ENCODE data around the gene NIFK. TPM values are rescaled to one million over a fixed set of nuclear protein-coding genes. Genes with fewer than 3 reads are reported as not detected.
A peak's percentile ranks its signal among the peaks of the same experiment; 100 is the strongest.
"Not testable (repeated sequence)": the region's sequence is repeated elsewhere in the genome, so short reads cannot be mapped to it uniquely, and the experiment has no call there.

NIFK gene
- total RNA-seq, 4 donors from 2014 or later: 40.0 to 77.6 (median 57.9) TPM

DNA sequence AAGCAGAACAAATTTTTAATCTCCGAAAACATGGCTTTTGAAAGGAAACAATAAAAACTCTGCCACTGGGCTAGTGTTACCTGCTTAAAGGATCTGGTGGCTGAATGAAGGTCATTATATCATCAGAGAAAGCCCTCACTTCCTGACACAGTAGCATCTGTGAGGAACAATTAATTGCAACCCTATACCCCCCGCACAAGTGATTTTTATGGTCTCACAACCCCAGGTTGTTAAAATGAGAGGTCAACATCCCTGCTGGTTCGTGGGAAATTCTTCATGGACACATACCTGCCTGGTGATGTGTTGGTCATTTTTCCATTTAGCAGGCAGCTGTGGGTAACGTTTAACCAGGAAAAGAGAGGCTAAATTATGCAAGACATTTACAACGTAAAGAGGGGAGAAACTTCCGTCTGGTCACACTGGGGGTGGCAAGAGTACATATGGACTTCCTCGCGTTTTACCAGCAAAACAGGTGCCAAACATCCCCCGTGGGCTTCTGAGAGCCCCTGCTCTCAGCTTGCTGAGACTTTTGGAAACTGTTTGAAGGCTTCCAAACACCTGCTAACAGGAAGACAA is 29.2 kb downstream of the NIFK start:
- no peaks in the 10 kb centered on the region for H3K9me3 ChIP-seq
- H3K27me3 ChIP-seq: no peaks in the 10 kb centered on the region
- H3K4me3 ChIP-seq: no peak overlapping the region
- no peaks in the 10 kb centered on the region for H3K4me1 ChIP-seq
- no peak for DNase-seq (ENCODE audit: low spot score in 2 of 2)
- H3K36me3 ChIP-seq: no peaks in the 10 kb centered on the region
- H3K27ac ChIP-seq: no peak overlapping the region
- 40% methylated on average over 9 of the region's 9 CpGs for WGBS
- no peak for TF ChIP-seq POLR2AphosphoS5 (IDR thresholded peaks at IDR 0.05)
- TF ChIP-seq EP300 (IDR thresholded peaks at IDR 0.05): no peak
- TF ChIP-seq, protein P1, sequence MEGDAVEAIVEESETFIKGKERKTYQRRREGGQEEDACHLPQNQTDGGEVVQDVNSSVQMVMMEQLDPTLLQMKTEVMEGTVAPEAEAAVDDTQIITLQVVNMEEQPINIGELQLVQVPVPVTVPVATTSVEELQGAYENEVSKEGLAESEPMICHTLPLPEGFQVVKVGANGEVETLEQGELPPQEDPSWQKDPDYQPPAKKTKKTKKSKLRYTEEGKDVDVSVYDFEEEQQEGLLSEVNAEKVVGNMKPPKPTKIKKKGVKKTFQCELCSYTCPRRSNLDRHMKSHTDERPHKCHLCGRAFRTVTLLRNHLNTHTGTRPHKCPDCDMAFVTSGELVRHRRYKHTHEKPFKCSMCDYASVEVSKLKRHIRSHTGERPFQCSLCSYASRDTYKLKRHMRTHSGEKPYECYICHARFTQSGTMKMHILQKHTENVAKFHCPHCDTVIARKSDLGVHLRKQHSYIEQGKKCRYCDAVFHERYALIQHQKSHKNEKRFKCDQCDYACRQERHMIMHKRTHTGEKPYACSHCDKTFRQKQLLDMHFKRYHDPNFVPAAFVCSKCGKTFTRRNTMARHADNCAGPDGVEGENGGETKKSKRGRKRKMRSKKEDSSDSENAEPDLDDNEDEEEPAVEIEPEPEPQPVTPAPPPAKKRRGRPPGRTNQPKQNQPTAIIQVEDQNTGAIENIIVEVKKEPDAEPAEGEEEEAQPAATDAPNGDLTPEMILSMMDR (IDR thresholded peaks at IDR 0.05): no peak
- TF ChIP-seq POLR2A (IDR thresholded peaks at IDR 0.05): no peak

DNA sequence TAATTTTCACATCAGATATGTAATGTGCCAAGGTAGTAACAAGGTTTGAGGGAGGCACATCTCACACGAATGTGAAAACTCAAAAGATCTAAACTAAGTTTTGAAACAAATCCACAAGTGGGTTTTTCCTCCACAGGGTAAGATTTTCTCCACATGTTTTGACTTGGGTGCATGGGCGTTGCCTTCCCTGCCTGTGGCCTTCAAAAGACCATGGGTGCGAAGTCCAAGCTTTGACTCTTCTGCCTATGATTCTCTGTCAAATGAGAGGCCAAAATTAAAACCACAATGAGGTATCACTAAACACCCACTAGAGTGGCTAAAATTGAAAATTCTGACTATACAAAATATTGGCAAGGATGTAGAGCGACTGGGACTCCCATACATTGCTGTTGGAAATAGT is 30.7 kb downstream of the NIFK start:
- Histone ChIP-seq H3K27me3 (no peaks in the 10 kb centered on the region), H3K27ac (no peak overlapping the region), H3K9me3 (no peaks in the 10 kb centered on the region), H3K4me3 (no peak overlapping the region), H3K36me3 (no peaks in the 10 kb centered on the region), H3K4me1 (no peaks in the 10 kb centered on the region)
- TF ChIP-seq POLR2A (IDR thresholded peaks at IDR 0.05) (no peak), POLR2AphosphoS5 (IDR thresholded peaks at IDR 0.05) (no peak), EP300 (IDR thresholded peaks at IDR 0.05) (no peak)
- TF ChIP-seq, protein P1 (IDR thresholded peaks at IDR 0.05): no peak
- no peak for DNase-seq (ENCODE audit: low spot score in 2 of 2)
- WGBS: 91% methylated on average over 4 of the region's 4 CpGs

DNA sequence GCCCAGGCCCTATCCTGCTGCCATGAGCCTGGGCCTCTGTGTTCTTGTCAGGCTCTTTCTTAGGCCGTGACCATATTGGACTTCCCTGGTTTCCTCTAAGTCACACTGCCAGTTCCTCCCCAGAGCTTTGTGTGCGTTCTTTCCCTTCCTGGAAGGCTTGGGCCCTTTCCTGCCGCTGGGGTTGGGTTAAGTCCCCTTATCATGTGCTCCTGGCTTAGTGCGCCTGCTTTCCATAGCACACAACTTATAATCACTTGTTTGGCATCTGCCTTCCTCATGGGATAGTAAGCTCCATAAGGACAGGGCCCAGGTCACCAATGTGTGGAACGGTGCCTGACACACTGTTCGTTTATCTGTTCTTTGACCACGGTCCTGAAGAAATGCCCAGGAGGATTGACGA is 31.3 kb downstream of the NIFK start:
- DNase-seq (ENCODE audit: low spot score in 2 of 2): no peak
- H3K27ac ChIP-seq: no peak overlapping the region
- peaks cover under 1% of the 10 kb centered on the region for H3K4me1 ChIP-seq
- H3K36me3 ChIP-seq: no peaks in the 10 kb centered on the region
- H3K4me3 ChIP-seq: no peak overlapping the region
- WGBS: 83% methylated on average over 8 of the region's 8 CpGs
- no peaks in the 10 kb centered on the region for H3K9me3 ChIP-seq
- no peaks in the 10 kb centered on the region for H3K27me3 ChIP-seq
- TF ChIP-seq POLR2AphosphoS5 (IDR thresholded peaks at IDR 0.05) (no peak), POLR2A (IDR thresholded peaks at IDR 0.05) (no peak), EP300 (IDR thresholded peaks at IDR 0.05) (no peak)
- TF ChIP-seq, protein P1 (IDR thresholded peaks at IDR 0.05): no peak

DNA sequence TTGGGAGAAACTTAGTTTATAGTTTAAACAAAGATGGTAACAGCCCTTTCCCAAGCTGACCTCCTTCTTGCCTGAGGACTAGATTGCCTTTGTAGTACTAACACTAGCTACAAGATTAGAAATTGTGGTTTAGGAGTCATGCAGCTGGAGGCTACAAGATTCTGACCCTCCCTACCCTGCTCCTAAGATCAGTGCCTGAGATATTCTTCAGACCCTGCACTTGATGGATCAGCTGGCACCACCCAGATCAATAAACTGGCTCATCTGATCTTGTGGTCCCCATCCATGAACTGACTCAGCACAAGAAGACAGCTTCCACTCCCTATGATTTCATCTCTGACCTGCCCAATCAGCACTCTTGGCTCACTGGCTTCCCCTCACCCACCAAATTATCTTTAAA is 34.9 kb downstream of the NIFK start:
- H3K9me3 ChIP-seq; H3K27me3 ChIP-seq; H3K27ac ChIP-seq; DNase-seq (ENCODE audit: low spot score in 2 of 2); H3K4me3 ChIP-seq; H3K36me3 ChIP-seq: not testable (repeated sequence)
- H3K4me1 ChIP-seq: peaks cover 15% of the 10 kb centered on the region

DNA sequence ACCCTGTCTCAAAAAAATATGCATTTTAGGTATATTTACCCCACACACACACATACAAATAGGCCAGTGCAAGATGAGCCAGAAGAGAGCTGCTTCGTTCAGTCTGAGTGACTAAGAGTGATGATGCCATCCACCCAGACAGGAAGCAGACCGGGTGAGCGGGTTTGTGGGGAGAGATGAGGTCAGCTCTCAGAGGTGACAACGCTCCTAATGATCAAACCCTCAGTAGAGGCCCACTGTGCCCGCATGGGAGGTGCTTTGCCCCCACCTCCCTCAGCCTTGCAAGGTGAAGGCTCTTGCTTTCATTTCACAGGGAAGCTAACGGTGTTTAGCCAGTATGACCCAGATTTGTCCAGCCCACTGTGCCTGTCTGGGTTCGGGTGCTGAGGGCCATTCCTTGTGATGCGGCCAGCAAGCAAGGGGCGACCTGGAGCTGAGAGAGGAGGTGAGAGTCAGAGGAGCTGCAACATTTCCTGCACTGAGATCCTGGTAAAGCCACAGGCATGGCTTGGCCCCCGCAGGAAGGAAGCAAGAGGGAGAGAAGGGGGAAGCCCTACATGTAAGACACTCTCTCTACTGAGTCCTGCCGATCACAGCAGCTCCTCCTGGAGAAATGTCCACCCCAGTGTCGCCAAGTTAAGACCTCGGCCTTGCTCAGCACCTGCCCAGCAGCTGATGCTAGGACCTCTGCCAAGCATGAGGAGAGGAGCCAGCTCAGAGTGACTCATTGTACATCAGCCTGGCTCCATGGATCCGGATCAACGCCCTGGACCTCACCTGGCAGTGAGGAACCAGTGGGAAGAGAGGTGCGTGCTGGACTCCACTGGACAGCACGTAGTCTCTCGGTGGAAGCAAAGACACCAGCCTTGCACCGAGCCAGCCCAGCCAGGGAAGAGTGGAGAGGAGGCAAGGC is 37.0 kb downstream of the NIFK start:
- peaks cover 15% of the 10 kb centered on the region for H3K4me1 ChIP-seq
- H3K27ac ChIP-seq: no peak overlapping the region
- no peak overlapping the region for H3K4me3 ChIP-seq
- TF ChIP-seq EP300 (IDR thresholded peaks at IDR 0.05): no peak
- TF ChIP-seq POLR2A (IDR thresholded peaks at IDR 0.05): no peak
- no peak for TF ChIP-seq POLR2AphosphoS5 (IDR thresholded peaks at IDR 0.05)
- TF ChIP-seq, protein P1 (IDR thresholded peaks at IDR 0.05): no peak
- H3K36me3 ChIP-seq: no peaks in the 10 kb centered on the region
- WGBS: 28% methylated on average over 18 of the region's 19 CpGs
- DNase-seq (ENCODE audit: low spot score in 2 of 2): peak in 1 of 2 donors; percentile 69
- no peaks in the 10 kb centered on the region for H3K9me3 ChIP-seq
- H3K27me3 ChIP-seq: no peaks in the 10 kb centered on the region

Data from suprapubic skin (tissue), 4 donors.